GM23248 (cell line): Measurements from ENCODE around the gene ACSS1. TPM values are rescaled to one million over a fixed set of nuclear protein-coding genes. Genes with fewer than 3 reads are reported as not detected.

Experiments used
- DNase-seq: peaks from one replicate; pipeline ENCODE4 v3.0.0-alpha.2; 2015
- H2AFZ ChIP-seq: fragments of 200-600 bp; sonication (generic); 2 replicates; pipeline ENCODE4 v1.6.1; 2016; ENCODE audit warnings: antibody characterized with exemption
- H3F3A ChIP-seq: fragments of 200-600 bp; sonication (generic); 2 replicates; pipeline ENCODE4 v1.6.1; 2016; ENCODE audit warnings: mild to moderate bottlenecking, antibody characterized with exemption, mixed run types; ENCODE audit not compliant: insufficient read depth
- H3K27ac ChIP-seq: fragments of 200-600 bp; sonication (generic); 2 replicates; pipeline ENCODE4 v1.5.1; 2016; ENCODE audit warnings: mild to moderate bottlenecking
- H3K27me3 ChIP-seq: fragments of 200-600 bp; sonication (generic); replicated peaks from 2 replicates; pipeline ENCODE4 v1.6.1; 2016; ENCODE audit warnings: mild to moderate bottlenecking; ENCODE audit not compliant: insufficient read depth
- H3K36me3 ChIP-seq: fragments of 200-600 bp; sonication (generic); 2 replicates; pipeline ENCODE4 v1.6.1; 2016; ENCODE audit warnings: low read depth, mild to moderate bottlenecking
- H3K4me1 ChIP-seq: fragments of 200-600 bp; sonication (generic); 2 replicates; pipeline ENCODE4 v1.6.1; 2016; ENCODE audit warnings: mild to moderate bottlenecking; ENCODE audit not compliant: insufficient read depth
- H3K4me2 ChIP-seq: fragments of 200-600 bp; sonication (generic); one replicate; pipeline ENCODE4 v1.6.1; 2016; ENCODE audit warnings: mild to moderate bottlenecking; ENCODE audit not compliant: unreplicated experiment
- H3K4me3 ChIP-seq: fragments of 200-600 bp; sonication (generic); 2 replicates; pipeline ENCODE4 v1.5.1; 2016; ENCODE audit warnings: mild to moderate bottlenecking
- H3K79me2 ChIP-seq: fragments of 200-600 bp; sonication (generic); 2 replicates; pipeline ENCODE4 v1.6.1; 2016; ENCODE audit warnings: mild to moderate bottlenecking; ENCODE audit not compliant: insufficient read depth
- H3K9ac ChIP-seq: fragments of 200-600 bp; sonication (generic); 2 replicates; pipeline ENCODE4 v1.6.1; 2016; ENCODE audit warnings: mild to moderate bottlenecking
- H3K9me2 ChIP-seq: fragments of 200-600 bp; sonication (generic); 2 replicates; pipeline ENCODE4 v1.6.1; 2016; ENCODE audit warnings: mixed run types, mild to moderate bottlenecking, moderate library complexity; ENCODE audit not compliant: insufficient read depth
- H3K9me3 ChIP-seq: fragments of 200-600 bp; sonication (generic); one replicate; pipeline ENCODE4 v1.6.1; 2017; ENCODE audit warnings: low read depth
- H4K20me1 ChIP-seq: fragments of 200-600 bp; sonication (generic); 2 replicates; pipeline ENCODE4 v1.6.0; 2016; ENCODE audit not compliant: insufficient read depth
- EZH2 ChIP-seq: fragments of 200-600 bp; sonication (generic); IDR thresholded peaks from 2 replicates; pipeline ENCODE4 v1.6.1; 2018; ENCODE audit warnings: antibody characterized with exemption, mild to moderate bottlenecking; ENCODE audit not compliant: insufficient read depth, poor library complexity, severe bottlenecking
- EZH2phosphoT487 ChIP-seq: fragments of 200-600 bp; sonication (generic); IDR thresholded peaks from 2 replicates; pipeline ENCODE4 v1.6.1; 2018; ENCODE audit warnings: antibody characterized with exemption, moderate library complexity, mild to moderate bottlenecking, low read depth; ENCODE audit not compliant: insufficient read depth
- WGBS, 2 experiments: methylation state at CpG; one replicate each; pipeline ENCODE4 v1.1.6; 2015 to 2017; ENCODE audit warnings: low lambda C conversion rate in 2 of 2, low coverage in 1 of 2; ENCODE audit errors: missing lambda C conversion rate in 2 of 2; 5-methylcytosine and 5-hydroxymethylcytosine counted together
- in situ Hi-C: fragments of 300-500 bp; cut with MboI; formaldehyde crosslinking; loops from 2 replicates; pipeline ENCODE4 v1.15.0; 2020
- polyA plus RNA-seq: library from polyadenylated mRNA; unstranded; fragments of >200 nt; fragmentation: Nextera tagmentation; extraction: Ambion mirVana; gene quantifications from 2 replicates; pipeline ENCODE4 v1.2.1, GENCODE V29; 2016
- total RNA-seq: library from RNA; depleted of rRNA; stranded (reverse); fragments of >200 nt; shearing (Covaris generic); gene quantifications from 2 replicates; pipeline ENCODE4 v1.2.3, GENCODE V29; 2014

ACSS1 gene
- total and polyA plus RNA-seq, 2 experiments from 2014 or later, result 0.94 to 1.1 TPM

DNA sequence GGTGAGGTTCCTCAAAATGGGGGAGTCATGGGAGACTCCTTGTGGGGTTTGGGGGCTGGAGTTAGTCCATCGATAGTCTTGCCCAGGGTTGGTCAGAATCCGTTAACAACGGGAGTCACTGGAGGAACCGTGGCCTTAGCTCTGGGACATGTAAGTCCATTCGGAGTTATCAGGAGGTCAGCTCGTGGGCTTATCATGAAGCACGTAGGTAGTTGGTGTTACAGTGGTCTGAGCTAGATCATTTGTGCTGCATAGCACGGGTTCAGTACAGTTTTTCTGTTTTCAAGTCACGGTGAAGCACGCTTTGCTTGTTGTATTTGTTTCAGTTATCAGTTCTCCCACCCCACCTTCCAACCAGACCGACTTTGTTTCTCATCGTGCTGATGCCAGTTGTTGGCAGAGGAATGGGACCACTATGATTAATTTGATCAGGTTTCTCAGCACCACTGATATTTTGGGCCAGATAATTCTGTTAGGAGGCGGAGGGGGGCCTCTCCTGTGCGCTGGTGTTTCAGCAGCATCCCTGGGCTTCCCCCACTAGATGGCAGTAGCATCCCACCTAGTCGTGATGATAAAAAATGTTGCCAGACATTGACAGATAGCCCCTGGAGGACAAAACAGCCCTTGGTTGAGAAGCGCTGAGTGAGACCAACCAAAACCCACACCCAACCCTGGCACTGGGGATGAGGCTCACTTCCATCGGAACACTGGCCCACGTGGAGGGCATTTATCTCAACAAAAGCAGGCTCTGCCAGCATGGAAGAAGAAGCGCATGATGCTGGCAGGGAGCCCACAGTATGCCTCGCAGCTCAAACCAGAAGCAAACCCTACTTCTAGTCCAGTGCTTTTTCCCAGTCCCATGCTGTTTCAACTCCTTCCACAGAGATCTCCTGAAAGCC, 63.2 kb downstream of the ACSS1 start:
- no peak for TF ChIP-seq EZH2
- TF ChIP-seq EZH2phosphoT487, result no peak
- Histone ChIP-seq H3K4me1 (peaks cover 16% of the 10 kb centered on the region), H4K20me1 (no peaks in the 10 kb centered on the region), H3K36me3 (no peaks in the 10 kb centered on the region), H3K9me3 (no peaks in the 10 kb centered on the region), H3K27ac (no peak overlapping the region), H3K9ac (0 out of 2 replicates have a peak overlapping the region, but pooled peaks have one; percentile 24), H3K27me3 (no peaks in the 10 kb centered on the region), H3K4me3 (peak overlapping the region; percentile 68), H3K4me2 (peak overlapping the region; percentile 91), H3K9me2 (no peaks in the 10 kb centered on the region), H3K79me2 (peaks cover 27% of the 10 kb centered on the region), H3F3A (0 out of 2 replicates have a peak, but pooled peaks cover 4% of the 10 kb centered on the region), H2AFZ (peak overlapping the region; percentile 52; the same call in 1 of the 2 replicates)
- peak; percentile 79 for DNase-seq
- in situ Hi-C loops, result loop anchor here (5.0 to 25.0 kb wide), 6 partner anchors 68 to 868 kb away; partner anchors contain the start of gene GINS1
- WGBS, 2 experiments, result 26 to 29% methylated on average over 20 of the region's 20 CpGs

DNA sequence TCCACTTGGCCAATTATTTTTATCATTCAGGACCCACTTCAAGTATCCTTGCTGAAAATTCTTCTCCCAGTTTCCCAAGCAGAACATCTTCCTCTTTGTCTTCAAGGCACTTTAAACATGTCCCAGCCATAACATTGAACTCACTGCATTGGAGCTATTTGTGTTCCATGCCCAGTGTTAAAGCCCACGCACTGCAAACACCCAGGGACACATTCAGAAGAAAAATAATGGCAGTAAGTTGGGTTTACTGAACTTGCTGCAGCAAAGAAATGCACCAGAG, 63.8 kb downstream of the ACSS1 start:
- no peaks in the 10 kb centered on the region for H3K9me2 ChIP-seq
- no peak overlapping the region for H2AFZ ChIP-seq
- H3K27me3 ChIP-seq, result no peaks in the 10 kb centered on the region
- H3K4me3 ChIP-seq, result no peak overlapping the region
- no peak overlapping the region for H3K4me2 ChIP-seq
- WGBS, 2 experiments, result 87% methylated on average over 1 of the region's 1 CpG
- in situ Hi-C loops, result loop anchor here (10.0 to 25.0 kb wide), 5 partner anchors 181 to 868 kb away; partner anchors contain the start of gene GINS1
- H3K9me3 ChIP-seq, result no peaks in the 10 kb centered on the region
- no peak for DNase-seq
- H3K27ac ChIP-seq, result no peak overlapping the region
- H4K20me1 ChIP-seq, result no peaks in the 10 kb centered on the region
- 0 out of 2 replicates have a peak, but pooled peaks cover 4% of the 10 kb centered on the region for H3F3A ChIP-seq
- no peak overlapping the region for H3K9ac ChIP-seq
- H3K4me1 ChIP-seq, result peaks cover 16% of the 10 kb centered on the region
- no peaks in the 10 kb centered on the region for H3K36me3 ChIP-seq
- TF ChIP-seq EZH2 (no peak), EZH2phosphoT487 (no peak)
- H3K79me2 ChIP-seq, result peaks cover 33% of the 10 kb centered on the region

DNA sequence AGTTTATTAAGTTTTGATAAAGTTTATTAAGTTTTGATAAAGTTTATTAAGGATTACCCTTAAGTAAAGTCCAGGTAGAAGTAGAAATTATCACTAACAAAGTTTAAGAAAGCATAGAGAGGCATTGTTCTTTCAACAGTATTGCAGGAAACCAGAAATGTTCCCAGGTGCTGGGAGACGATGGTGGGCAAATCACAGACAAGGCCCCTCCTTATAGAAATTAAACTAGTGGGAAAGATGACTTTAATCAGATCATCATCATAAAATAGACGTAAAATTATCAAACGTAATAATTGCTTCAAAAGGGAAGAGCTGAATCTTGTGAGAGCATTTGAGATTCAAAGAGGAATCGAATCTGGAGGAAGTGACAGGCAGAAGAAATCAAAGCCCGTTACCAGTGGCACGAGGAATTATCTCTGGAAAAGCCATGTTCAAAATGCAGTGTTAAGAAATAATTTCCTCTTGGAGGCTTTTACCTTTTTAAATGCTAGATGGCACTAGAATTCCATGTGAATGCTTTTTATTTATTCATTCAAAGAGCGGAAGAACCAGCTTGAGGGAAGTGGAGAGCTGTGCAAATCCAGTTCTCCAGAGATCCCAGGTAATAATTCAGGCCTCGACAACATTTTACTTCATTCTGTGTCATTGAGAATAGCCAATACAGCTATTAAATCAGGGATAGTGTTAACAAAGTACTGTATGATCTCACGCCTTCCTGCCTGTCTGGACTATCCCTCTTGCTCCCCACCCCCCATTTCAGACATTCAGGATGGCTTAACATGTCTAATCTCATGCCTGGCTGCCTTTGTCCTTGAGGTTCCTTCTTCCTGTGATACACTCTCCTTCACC, 64.4 kb downstream of the ACSS1 start:
- Histone ChIP-seq H2AFZ (peak overlapping the region; percentile 88), H3F3A (0 out of 2 replicates have a peak, but pooled peaks cover 4% of the 10 kb centered on the region), H3K9ac (peak overlapping the region; percentile 91), H4K20me1 (no peaks in the 10 kb centered on the region), H3K4me3 (peak overlapping the region; percentile 86), H3K4me1 (peaks cover 16% of the 10 kb centered on the region), H3K27ac (peak overlapping the region; percentile 84), H3K36me3 (no peaks in the 10 kb centered on the region), H3K27me3 (no peaks in the 10 kb centered on the region), H3K9me3 (no peaks in the 10 kb centered on the region), H3K9me2 (no peaks in the 10 kb centered on the region), H3K79me2 (peaks cover 39% of the 10 kb centered on the region), H3K4me2 (peak overlapping the region; percentile 70)
- TF ChIP-seq EZH2 (no peak), EZH2phosphoT487 (no peak)
- in situ Hi-C loops, result loop anchor here (10.0 to 25.0 kb wide), 5 partner anchors 181 to 869 kb away; partner anchors contain the start of gene GINS1
- peak; percentile 79 for DNase-seq
- WGBS, 2 experiments, result 12 to 14% methylated on average over 9 of the region's 9 CpGs

DNA sequence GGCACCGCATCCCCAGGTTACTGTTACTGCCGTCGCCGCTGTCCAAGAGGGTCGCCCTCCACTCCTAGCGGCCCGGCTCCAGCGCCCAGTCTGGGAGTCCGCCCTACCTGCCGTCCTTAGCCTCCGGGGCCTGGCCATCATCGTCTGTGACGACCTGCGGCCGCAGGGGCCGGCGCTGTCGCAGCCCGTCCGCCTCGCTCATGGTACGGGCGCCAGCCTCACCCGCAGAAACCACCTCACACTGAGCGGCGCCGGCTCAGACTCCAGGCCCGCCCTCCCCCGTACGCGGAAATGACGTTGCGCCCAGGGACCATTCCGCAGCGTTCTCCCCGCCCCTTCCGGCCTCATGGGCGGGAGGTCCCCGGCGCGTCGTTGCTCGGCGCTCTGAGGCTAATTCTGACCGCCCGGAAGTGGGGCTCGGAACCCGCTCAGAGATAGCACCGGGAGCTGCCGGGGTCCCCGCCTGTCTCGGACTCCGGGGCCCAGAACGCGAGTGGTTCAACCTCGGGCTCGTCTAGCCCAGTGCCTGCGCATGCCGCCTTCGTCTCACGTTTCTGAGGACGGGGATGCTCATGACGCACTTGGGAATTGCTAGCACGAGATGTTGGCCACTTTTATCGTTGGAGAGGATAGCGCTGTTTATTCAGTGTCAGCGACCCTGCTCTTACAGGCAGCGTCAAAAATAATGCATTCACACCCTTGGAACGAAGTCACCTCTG, 65.3 kb downstream of the ACSS1 start, which contains the start of gene APMAP:
APMAP (minus strand) TSS at position 265 of the 719 bp plus-strand sequence; CDS start at position 202, 63 bp downstream.
- Histone ChIP-seq H3K9me2 (no peaks in the 10 kb centered on the region), H3K27me3 (no peaks in the 10 kb centered on the region), H4K20me1 (no peaks in the 10 kb centered on the region), H3K9ac (peak within 1 kb of the TSS; percentile 91), H3K9me3 (no peaks in the 10 kb centered on the region), H3K4me3 (peak within 1 kb of the TSS; percentile 86), H3K4me2 (peak within 1 kb of the TSS; percentile 99), H3F3A (0 out of 2 replicates have a peak, but pooled peaks cover 4% of the 10 kb centered on the region), H3K79me2 (peaks cover 43% of the 10 kb centered on the region), H2AFZ (peak within 1 kb of the TSS; percentile 88), H3K36me3 (no peaks in the 10 kb centered on the region), H3K27ac (peak within 1 kb of the TSS; percentile 84), H3K4me1 (peaks cover 16% of the 10 kb centered on the region)
- in situ Hi-C loops, result loop anchor here (10.0 to 25.0 kb wide), 5 partner anchors 182 to 870 kb away; partner anchors contain the start of gene GINS1
- peak; percentile 97 for DNase-seq
- TF ChIP-seq EZH2phosphoT487, result no peak
- WGBS, 2 experiments, result 0 to 1% methylated on average over 58 to 69 of the region's 69 CpGs
